Stimulated activated CD8-positive, alpha-beta memory T cell treated with anti-CD3 and anti-CD28 coated beads, Interleukin-15, amount 100 ng/mL, for 48 hours (primary cell): ENCODE measurements around the gene HSPA12B.

Experiments
- DNase-seq, 2 donors: peaks; one replicate each; pipeline ENCODE4 v3.0.0-alpha.2; 2020; ENCODE audit warnings: low read depth in 2 of 2

Gene HSPA12B, protein sequence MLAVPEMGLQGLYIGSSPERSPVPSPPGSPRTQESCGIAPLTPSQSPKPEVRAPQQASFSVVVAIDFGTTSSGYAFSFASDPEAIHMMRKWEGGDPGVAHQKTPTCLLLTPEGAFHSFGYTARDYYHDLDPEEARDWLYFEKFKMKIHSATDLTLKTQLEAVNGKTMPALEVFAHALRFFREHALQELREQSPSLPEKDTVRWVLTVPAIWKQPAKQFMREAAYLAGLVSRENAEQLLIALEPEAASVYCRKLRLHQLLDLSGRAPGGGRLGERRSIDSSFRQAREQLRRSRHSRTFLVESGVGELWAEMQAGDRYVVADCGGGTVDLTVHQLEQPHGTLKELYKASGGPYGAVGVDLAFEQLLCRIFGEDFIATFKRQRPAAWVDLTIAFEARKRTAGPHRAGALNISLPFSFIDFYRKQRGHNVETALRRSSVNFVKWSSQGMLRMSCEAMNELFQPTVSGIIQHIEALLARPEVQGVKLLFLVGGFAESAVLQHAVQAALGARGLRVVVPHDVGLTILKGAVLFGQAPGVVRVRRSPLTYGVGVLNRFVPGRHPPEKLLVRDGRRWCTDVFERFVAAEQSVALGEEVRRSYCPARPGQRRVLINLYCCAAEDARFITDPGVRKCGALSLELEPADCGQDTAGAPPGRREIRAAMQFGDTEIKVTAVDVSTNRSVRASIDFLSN

DNA sequence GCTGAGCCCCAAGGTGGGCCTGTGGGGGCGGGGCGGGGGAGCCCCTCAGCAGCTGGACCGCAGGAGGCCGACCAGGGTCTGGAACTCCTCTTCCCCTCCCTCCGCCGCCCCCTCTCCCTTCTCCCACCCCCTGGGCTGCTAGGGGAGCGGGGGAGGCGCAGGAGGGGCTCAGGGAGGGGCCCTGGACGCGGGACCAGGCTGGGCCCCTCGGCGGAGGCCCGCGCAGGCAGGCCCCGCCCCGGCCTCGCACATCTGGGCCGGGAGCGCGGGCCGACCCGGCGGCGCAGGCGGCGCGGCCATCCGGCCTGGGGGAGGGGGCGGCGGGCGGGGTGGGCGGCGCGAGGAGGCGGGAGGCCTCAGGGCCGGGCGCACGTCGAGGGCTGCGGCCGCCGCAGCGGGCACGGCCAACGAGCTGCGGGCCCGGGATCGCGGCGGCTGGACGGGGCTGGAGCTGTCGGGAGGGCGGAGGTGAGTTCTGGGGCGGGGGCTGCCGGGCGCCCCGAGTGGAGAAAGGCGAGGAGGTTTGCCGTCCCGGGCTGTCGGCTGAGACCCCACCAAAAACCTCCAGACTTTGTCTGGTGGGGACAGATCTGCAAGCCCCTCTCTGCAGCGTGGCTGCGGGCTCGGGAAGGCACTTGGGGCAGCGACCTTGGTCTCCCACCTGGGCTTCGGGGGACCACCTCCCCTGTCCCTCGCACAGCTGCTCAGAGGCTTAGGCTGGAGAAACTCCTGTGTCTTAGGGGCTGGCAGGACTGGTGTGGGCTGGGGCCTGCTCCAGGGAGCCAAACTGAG lies at the start of gene HSPA12B:
TSS of gene HSPA12B (plus strand) at position 359 of the 792 bp plus-strand sequence. CDS start 5,990 bp downstream, outside the sequence.
- no peak for DNase-seq

DNA sequence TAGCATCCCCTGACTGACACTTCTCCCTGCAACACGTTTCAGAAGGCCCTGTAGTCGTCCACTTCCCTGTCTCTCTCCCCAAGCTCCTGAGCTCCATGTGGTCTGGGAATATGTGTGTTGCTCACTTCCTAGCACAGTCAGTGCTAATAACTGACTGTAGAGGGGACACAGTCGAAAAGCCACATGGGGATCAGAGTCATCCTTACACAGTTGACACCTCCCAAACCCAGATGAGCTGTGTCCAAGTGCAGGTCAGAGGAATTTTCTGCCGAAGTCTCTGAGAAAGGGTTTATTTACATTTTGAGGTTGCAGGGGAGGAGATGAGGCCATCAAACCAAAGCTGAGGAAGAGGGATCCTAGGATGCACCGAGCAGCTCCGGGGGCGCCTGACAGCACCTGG lies 47.1 kb upstream of the HSPA12B start:
- DNase-seq = no peak

DNA sequence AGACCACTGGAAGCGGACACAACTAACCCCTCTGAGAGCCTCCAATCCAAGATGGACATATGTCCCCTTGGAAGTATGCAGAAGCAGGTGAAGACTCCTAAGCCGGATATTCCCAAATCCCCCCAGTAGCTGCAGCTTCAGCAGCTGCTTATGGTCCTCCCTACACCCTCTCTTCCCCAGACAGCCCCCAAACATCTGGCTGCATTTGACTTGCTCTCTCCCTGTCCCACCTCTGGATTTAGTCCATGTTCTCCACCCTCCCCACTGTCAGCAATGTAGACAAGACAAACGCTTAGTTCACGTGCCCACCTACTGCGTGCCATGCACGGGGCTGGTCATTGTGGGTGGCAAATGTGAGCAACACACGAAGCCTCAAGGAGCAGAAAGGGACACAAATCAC lies 46.1 kb upstream of the HSPA12B start:
- no peak for DNase-seq

DNA sequence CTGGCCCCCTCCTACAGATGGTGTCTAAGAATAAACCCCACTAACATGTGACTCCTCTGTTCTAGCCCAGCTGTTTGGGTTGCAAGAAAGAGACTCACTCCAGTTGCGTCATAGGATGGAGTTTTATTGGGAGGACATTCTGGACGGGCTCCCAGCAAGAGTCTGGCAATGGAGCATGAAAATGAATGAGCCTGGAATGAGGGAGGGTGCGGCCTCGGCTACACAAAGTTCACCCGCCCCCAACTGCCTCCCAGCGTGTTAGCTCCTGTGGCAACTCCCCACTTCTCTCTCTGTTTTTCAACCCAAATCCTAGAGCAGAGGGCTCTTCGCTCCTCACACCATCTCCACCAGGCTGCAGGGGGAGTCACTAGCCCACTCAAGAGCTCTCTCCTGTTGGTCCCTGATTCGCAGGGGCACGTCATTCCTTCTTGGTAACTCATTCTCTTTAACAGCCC lies 45.6 kb upstream of the HSPA12B start:
- no peak for DNase-seq

DNA sequence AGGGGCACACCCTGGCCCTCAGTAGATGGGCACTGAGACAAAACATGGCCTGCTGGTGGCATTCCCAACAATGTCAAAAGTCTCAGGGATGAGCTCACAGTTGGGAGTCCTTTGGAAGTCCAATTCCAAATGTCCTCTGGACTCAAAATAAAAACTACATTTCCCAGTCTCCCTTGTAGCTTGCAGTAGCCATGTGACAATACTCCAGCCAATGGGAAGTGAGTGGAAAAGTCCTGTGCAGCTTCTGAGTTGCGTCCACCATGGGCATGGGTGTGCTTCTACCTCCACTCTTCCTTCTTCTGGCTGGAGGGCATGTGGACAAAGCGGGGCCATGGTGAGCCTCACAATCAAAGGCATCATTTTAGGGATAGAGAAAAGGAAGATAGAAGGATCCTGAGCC lies 44.8 kb upstream of the HSPA12B start:
- DNase-seq = no peak

GRCh38 chr20:3689978-3690377 lies 42.5 kb upstream of the HSPA12B start:
- no peak for DNase-seq

DNA sequence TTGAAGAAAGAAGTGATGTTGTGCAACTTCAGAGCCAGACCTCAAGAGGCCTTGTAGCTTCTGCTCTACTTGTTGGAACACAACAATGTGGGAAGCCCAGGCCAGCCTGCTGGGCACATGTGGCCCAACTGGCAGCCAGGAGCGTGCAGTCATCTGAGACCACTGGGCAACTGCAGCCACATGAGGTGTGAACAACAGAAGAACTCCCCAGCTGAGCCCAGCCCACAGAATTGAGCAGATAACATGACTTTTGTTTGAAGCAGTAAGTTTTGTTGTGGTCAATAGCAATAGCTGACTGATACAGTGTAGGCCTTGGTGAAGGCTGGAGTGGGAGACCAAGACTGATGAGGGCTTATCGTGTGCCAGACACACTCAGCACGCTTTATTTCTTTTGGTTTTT lies 42.1 kb upstream of the HSPA12B start:
- no peak for DNase-seq

GRCh38 chr20:3691306-3691705 lies 41.2 kb upstream of the HSPA12B start:
- DNase-seq = no peak

DNA sequence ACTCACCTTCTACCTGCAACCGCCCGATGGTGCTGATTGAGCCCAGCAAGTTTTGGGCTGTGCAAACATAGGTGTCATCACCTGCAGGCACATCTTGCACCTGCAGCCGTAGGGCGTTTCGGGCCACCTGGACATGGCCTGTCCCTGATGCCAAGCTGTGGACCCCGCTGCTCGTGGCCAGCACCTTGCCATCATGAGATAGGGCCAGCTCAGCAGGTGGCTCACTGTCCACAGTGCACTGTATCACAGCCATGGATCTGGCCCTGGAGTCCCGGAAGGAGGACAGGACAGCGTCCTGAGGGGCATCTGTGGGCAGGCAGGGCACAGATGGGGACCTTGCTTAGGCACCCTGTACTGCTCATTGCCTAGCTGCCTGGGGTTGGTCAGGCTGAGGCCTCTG lies 40.6 kb upstream of the HSPA12B start:
- no peak for DNase-seq

- no peak for DNase-seq
These were observed 39.7 kb upstream of the HSPA12B start for GRCh38 chr20:3692706-3693294.

DNA sequence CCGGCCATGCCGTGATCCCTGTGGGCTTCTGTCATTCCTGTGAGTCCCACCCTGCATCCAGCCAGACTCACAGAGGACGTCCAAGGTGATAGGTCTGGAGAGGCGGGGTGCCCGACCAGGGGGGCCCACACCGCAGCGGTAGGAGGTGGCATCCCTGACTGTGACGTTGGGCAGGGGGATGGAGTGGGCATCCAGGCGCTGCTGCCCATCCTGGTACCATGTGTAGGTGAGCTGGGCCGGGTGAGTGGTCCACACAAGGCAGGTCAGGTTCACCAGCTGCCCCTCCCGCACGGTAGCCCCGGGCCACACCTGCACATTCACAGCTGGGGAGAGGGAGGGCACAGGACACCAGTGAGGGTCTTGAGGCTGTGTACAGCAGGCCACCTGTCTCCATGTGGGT lies 39.1 kb upstream of the HSPA12B start:
- DNase-seq = no peak

GRCh38 chr20:3694864-3695263 lies 37.6 kb upstream of the HSPA12B start:
- DNase-seq = no peak

DNA sequence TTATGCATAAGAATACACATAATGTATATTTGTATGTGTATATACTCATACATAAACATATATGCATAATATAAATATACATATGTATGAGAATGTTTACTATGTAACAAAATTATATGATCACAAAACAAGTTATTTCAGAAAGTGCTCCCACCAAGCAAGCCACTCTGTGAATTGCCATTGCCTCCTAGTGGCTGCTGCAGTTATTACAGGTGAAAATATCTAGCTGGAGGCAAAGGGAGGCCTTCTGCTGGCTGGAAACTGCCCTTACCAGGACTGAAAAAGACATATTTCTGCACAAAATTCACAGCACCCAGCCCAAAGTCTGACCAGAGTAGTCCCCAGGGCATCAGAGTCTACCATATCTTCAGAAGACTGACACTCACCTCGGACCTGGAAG lies 36.3 kb upstream of the HSPA12B start:
- DNase-seq = no peak

DNA sequence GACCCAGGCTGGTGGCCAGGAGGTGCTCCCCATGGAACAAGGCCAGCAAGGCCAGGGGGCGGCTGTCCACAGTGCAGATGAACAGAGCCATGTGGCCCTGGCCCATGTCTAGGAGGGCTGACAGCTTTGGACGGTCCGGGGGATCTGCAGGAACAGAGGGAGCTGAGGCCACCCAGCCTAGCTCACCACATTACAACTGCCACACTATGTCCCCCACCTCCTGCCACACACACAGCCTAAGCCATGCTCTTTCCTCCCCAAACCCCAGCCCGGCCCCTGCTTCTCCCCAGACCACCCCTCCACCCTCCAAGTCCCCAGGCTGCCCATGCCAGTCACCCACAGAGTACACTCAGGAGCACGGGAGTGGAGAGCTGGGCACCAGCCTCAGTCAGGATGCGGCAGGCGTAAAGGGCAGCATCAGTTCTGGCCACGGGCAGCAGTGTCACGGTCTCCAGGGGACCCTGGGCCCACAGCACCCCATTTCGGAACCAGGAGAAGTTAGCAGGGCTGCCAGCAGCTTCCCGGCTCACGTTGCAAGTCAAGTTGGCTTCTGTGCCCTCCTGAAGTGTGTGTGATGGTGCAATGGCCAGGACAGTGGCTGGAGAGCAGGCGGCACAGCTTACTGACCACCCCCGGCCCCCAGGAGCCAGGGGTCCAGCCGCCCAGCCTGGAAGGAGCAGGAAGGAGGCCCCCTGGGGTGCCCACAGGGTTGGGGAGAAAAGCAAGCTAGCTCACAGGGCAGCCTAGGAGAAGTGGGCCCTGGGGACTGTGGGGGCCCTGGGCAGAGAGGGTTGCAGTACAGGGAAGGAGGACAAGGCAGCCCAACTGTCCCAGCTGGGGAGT lies 35.5 kb upstream of the HSPA12B start:
- no peak for DNase-seq

- DNase-seq = no peak
These were observed 34.7 kb upstream of the HSPA12B start for GRCh38 chr20:3697588-3698305.

DNA sequence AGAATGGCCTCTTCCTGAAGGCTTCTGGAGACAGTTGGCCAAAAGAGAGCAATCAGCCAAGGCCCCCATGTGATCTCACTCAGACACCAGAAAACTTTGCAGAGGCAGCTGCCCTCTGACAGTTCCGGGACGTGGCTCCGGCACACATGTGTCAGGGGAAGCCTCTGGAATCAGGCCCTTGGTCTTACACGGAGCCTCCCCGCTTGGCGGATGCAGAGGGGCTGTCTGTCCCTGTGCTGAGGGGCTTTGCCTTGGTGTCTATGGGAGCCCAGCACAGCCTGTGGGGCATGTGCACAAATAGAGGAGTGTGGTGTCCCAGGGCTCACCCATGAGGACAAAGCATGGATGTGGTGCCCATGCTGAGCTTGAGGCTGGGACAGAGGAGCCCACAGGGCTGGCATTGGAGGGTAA lies 33.9 kb upstream of the HSPA12B start:
- DNase-seq = no peak

GRCh38 chr20:3699037-3699436 lies 33.4 kb upstream of the HSPA12B start:
- DNase-seq = no peak

- no peak for DNase-seq
These were observed 31.2 kb upstream of the HSPA12B start for GRCh38 chr20:3701061-3701998.
